Liver (tissue), 9 donors: Measurements from ENCODE around the gene BHMT2. TPM values are rescaled to one million over a fixed set of nuclear protein-coding genes. Genes with fewer than 3 reads are reported as not detected.

ENCODE experiments used
- DNase-seq: peaks from one replicate; pipeline ENCODE4 v3.0.0-alpha.2; 2017; ENCODE audit warnings: low spot score
- H3K27ac ChIP-seq, 2 donors: one replicate each; pipeline ENCODE4 v1.7.0; 2013; ENCODE audit warnings: inconsistent platforms in 2 of 2, low read length in 2 of 2, control low read depth in 1 of 2, low read depth in 1 of 2, mild to moderate bottlenecking in 1 of 2
- H3K27me3 ChIP-seq, 4 donors: one replicate each; pipeline versions ENCODE4 v1.6.1 to v1.7.0; 2013; ENCODE audit warnings: low read length in 3 of 4, inconsistent platforms in 1 of 4, mild to moderate bottlenecking in 1 of 4, moderate library complexity in 1 of 4; ENCODE audit not compliant: control insufficient read depth in 4 of 4, insufficient read depth in 4 of 4
- H3K36me3 ChIP-seq, 4 donors: one replicate each; pipeline versions ENCODE4 v1.6.1 to v1.7.0; 2013; ENCODE audit warnings: low read length in 3 of 4, mild to moderate bottlenecking in 3 of 4, low read depth in 1 of 4, moderate library complexity in 1 of 4; ENCODE audit not compliant: control insufficient read depth in 4 of 4, insufficient read depth in 3 of 4
- H3K4me1 ChIP-seq, 4 donors: one replicate each; pipeline versions ENCODE4 v1.6.1 to v1.7.0; 2013; ENCODE audit warnings: low read length in 3 of 4, mild to moderate bottlenecking in 3 of 4, moderate library complexity in 1 of 4; ENCODE audit not compliant: control insufficient read depth in 4 of 4, insufficient read depth in 4 of 4
- H3K4me3 ChIP-seq, 3 donors: one replicate each; pipeline versions ENCODE4 v1.6.1 to v1.7.0; 2013; ENCODE audit warnings: low read length in 3 of 3, control low read depth in 1 of 3, low read depth in 1 of 3, mild to moderate bottlenecking in 1 of 3
- H3K9ac ChIP-seq, 2 donors: one replicate each; pipeline ENCODE4 v1.7.0; 2013; ENCODE audit warnings: low read length in 2 of 2, mild to moderate bottlenecking in 2 of 2, moderate library complexity in 2 of 2, control low read depth in 1 of 2, low read depth in 1 of 2
- H3K9me3 ChIP-seq, 4 donors: one replicate each; pipeline versions ENCODE4 v1.6.1 to v1.7.0; 2013; ENCODE audit warnings: low read length in 3 of 4; ENCODE audit not compliant: control insufficient read depth in 4 of 4
- CTCF ChIP-seq: fragments of 150-350 bp; IDR thresholded peaks from 2 replicates; pipeline ENCODE4 v1.5.1; 2017; ENCODE audit warnings: improper control_type of control experiment, low read depth, low read length; ENCODE audit not compliant: missing input control
- FOXA1 ChIP-seq: IDR thresholded peaks from 2 replicates; pipeline ENCODE4 v1.6.1; 2016; ENCODE audit warnings: antibody characterized with exemption
- FOXA2 ChIP-seq: IDR thresholded peaks from 2 replicates; pipeline ENCODE4 v1.6.1; 2016; ENCODE audit warnings: antibody characterized with exemption
- GABPA ChIP-seq, 2 donors: IDR thresholded peaks in 1 of 2; conservative IDR thresholded peaks in 1 of 2; 2 replicates each; pipeline ENCODE4 v1.6.1; 2016; ENCODE audit warnings: antibody characterized with exemption in 2 of 2, mild to moderate bottlenecking in 1 of 2, moderate library complexity in 1 of 2
- HNF4A ChIP-seq, 2 donors: conservative IDR thresholded peaks; 2 replicates each; pipeline ENCODE4 v1.6.1; 2016; ENCODE audit warnings: antibody characterized with exemption in 2 of 2, mild to moderate bottlenecking in 2 of 2
- HNF4G ChIP-seq: IDR thresholded peaks from 2 replicates; pipeline ENCODE4 v1.6.1; 2016; ENCODE audit warnings: antibody characterized with exemption
- JUND ChIP-seq, 2 donors: IDR thresholded peaks; 2 replicates each; pipeline ENCODE4 v1.6.1; 2016; ENCODE audit warnings: antibody characterized with exemption in 2 of 2
- MAX ChIP-seq: IDR thresholded peaks from 2 replicates; pipeline ENCODE4 v1.6.1; 2016; ENCODE audit warnings: antibody characterized with exemption
- NR2F2 ChIP-seq: IDR thresholded peaks from 2 replicates; pipeline ENCODE4 v1.6.1; 2016; ENCODE audit warnings: antibody characterized with exemption
- RAD21 ChIP-seq, 2 donors: IDR thresholded peaks; 2 replicates each; pipeline ENCODE4 v1.6.1; 2016; ENCODE audit warnings: antibody characterized with exemption in 2 of 2, mild to moderate bottlenecking in 2 of 2
- RXRA ChIP-seq, 2 donors: IDR thresholded peaks; 2 replicates each; pipeline ENCODE4 v1.6.1; 2017 to 2018; ENCODE audit warnings: antibody characterized with exemption in 2 of 2, mild to moderate bottlenecking in 1 of 2
- SP1 ChIP-seq: IDR thresholded peaks from 2 replicates; pipeline ENCODE4 v1.6.1; 2018; ENCODE audit warnings: antibody characterized with exemption, mild to moderate bottlenecking
- TAF1 ChIP-seq: conservative IDR thresholded peaks from 2 replicates; pipeline ENCODE4 v1.6.1; 2016; ENCODE audit warnings: antibody characterized with exemption, mild to moderate bottlenecking
- YY1 ChIP-seq: IDR thresholded peaks from 2 replicates; pipeline ENCODE4 v1.6.1; 2016; ENCODE audit warnings: antibody characterized with exemption, mild to moderate bottlenecking
- ZBTB33 ChIP-seq: IDR thresholded peaks from 2 replicates; pipeline ENCODE4 v1.6.1; 2016; ENCODE audit warnings: antibody characterized with exemption
- WGBS: extraction: QIAGEN DNeasy Blood & Tissue Kit; methylation state at CpG from one replicate; pipeline ENCODE4 v1.1.7; 2013; 5-methylcytosine and 5-hydroxymethylcytosine counted together
- polyA plus RNA-seq, 2 donors: library from polyadenylated mRNA; stranded (reverse) in 1 of 2; unstranded in 1 of 2; fragments of 200-250 nt in 1 of 2; fragments of >200 nt in 1 of 2; fragmentation: Nextera tagmentation in 1 of 2; extraction: Ambion mirVana in 1 of 2; gene quantifications; one replicate each; pipeline versions ENCODE4 v1.2.1 to v1.2.3, GENCODE V29; 2013 to 2015
- total RNA-seq, 2 donors: library from RNA; depleted of rRNA; stranded (reverse); fragments of >200 nt; gene quantifications; one replicate each; pipeline ENCODE4 v1.2.3, GENCODE V29; 2014
- TF ChIP-seq, protein P1 (sequence below): IDR thresholded peaks from 2 replicates; pipeline ENCODE4 v1.6.1; 2016; ENCODE audit warnings: antibody characterized with exemption, mild to moderate bottlenecking
- TF ChIP-seq, protein P2 (sequence below): IDR thresholded peaks from 2 replicates; pipeline ENCODE4 v1.6.1; 2016; ENCODE audit warnings: antibody characterized with exemption
- donor health status: healthy.
- donor health status: healthy.
- donor health status: healthy.
- donor health status: healthy.
- donor health status: healthy.

The BHMT2 gene
- total and polyA plus RNA-seq, 4 donors = 62.3 to 374 (median 271) TPM

DNA sequence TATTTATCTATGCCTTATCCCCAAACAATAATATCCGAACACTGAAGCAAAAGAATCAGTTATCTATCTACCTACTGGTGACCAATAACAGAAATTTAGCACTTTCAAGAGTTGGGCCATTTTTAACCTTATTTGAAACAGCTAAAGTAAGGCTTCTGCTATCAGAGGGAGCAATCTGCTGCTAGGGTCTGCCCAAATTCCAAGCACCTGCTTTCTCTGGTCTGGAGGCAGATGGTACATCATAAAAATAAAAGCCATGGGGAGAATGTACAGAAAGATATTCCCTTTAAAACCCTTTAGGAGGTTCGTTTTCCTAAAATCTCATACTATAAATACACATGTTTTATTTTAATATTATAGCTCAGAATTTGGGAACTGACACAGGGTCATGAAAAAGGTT is 46.8 kb upstream of the BHMT2 start:
- WGBS = 93% methylated on average over 2 of the region's 2 CpGs
- no peaks in the 10 kb centered on the region for H3K27me3 ChIP-seq
- no peak overlapping the region for H3K4me3 ChIP-seq
- TF ChIP-seq FOXA1 (no peak), FOXA2 (no peak), SP1 (no peak), RAD21 (IDR thresholded peaks at IDR 0.05) (no peak), HNF4A (conservative IDR thresholded peaks at IDR 0.05) (no peak), TAF1 (no peak), NR2F2 (no peak), YY1 (no peak), CTCF (no peak), JUND (IDR thresholded peaks at IDR 0.05) (no peak), HNF4G (no peak), ZBTB33 (no peak)
- TF ChIP-seq, protein P1, sequence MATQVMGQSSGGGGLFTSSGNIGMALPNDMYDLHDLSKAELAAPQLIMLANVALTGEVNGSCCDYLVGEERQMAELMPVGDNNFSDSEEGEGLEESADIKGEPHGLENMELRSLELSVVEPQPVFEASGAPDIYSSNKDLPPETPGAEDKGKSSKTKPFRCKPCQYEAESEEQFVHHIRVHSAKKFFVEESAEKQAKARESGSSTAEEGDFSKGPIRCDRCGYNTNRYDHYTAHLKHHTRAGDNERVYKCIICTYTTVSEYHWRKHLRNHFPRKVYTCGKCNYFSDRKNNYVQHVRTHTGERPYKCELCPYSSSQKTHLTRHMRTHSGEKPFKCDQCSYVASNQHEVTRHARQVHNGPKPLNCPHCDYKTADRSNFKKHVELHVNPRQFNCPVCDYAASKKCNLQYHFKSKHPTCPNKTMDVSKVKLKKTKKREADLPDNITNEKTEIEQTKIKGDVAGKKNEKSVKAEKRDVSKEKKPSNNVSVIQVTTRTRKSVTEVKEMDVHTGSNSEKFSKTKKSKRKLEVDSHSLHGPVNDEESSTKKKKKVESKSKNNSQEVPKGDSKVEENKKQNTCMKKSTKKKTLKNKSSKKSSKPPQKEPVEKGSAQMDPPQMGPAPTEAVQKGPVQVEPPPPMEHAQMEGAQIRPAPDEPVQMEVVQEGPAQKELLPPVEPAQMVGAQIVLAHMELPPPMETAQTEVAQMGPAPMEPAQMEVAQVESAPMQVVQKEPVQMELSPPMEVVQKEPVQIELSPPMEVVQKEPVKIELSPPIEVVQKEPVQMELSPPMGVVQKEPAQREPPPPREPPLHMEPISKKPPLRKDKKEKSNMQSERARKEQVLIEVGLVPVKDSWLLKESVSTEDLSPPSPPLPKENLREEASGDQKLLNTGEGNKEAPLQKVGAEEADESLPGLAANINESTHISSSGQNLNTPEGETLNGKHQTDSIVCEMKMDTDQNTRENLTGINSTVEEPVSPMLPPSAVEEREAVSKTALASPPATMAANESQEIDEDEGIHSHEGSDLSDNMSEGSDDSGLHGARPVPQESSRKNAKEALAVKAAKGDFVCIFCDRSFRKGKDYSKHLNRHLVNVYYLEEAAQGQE = no peak
- TF ChIP-seq, protein P2, sequence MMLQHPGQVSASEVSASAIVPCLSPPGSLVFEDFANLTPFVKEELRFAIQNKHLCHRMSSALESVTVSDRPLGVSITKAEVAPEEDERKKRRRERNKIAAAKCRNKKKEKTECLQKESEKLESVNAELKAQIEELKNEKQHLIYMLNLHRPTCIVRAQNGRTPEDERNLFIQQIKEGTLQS = no peak
- H3K4me1 ChIP-seq = peaks cover 7 to 45% (median 35%) of the 10 kb centered on the region in 4 donors
- H3K36me3 ChIP-seq = peaks cover 0 to 17% (median 5%) of the 10 kb centered on the region in 4 donors
- no peak overlapping the region for H3K27ac ChIP-seq
- no peaks in the 10 kb centered on the region for H3K9me3 ChIP-seq
- no peak for DNase-seq
- no peak overlapping the region for H3K9ac ChIP-seq

DNA sequence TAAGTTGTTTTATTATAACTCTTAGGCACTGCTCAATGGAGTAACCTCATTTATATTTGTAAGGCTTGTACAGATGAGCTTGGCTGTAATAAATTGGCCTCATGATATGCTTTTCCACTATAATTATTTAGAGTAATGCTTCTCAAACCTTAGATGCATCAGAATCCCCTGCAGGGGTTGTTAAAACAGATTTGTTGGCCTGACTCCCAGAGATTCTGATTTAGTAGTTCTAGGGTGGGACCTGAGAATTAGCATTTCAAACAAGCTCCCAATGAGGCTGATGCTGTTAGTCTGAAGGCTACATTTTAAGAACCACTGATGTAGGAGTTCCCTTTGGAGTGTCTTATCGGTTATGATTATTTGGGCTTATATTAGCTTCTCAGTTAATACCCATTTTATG is 46.2 kb upstream of the BHMT2 start:
- Histone ChIP-seq H3K36me3 (peaks cover 0 to 17% (median 5%) of the 10 kb centered on the region in 4 donors), H3K27me3 (no peaks in the 10 kb centered on the region), H3K4me1 (peaks cover 7 to 46% (median 35%) of the 10 kb centered on the region in 4 donors), H3K9ac (no peak overlapping the region), H3K9me3 (no peaks in the 10 kb centered on the region), H3K4me3 (no peak overlapping the region), H3K27ac (no peak overlapping the region)
- WGBS = 85% methylated on average over 1 of the region's 1 CpG
- DNase-seq = no peak
- no peak for TF ChIP-seq SP1
- no peak for TF ChIP-seq FOXA1
- TF ChIP-seq, protein P2 = no peak
- no peak for TF ChIP-seq FOXA2
- no peak for TF ChIP-seq MAX
- no peak for TF ChIP-seq YY1
- TF ChIP-seq ZBTB33 = no peak
- no peak for TF ChIP-seq RXRA (IDR thresholded peaks at IDR 0.05)
- no peak for TF ChIP-seq JUND (IDR thresholded peaks at IDR 0.05)
- TF ChIP-seq GABPA (IDR thresholded peaks at IDR 0.05 in 1 of 2, conservative IDR thresholded peaks at IDR 0.05 in 1 of 2) = no peak
- no peak for TF ChIP-seq HNF4A (conservative IDR thresholded peaks at IDR 0.05)
